Measurements from ENCODE around the gene KCNAB1.

Gene KCNAB1

DNA sequence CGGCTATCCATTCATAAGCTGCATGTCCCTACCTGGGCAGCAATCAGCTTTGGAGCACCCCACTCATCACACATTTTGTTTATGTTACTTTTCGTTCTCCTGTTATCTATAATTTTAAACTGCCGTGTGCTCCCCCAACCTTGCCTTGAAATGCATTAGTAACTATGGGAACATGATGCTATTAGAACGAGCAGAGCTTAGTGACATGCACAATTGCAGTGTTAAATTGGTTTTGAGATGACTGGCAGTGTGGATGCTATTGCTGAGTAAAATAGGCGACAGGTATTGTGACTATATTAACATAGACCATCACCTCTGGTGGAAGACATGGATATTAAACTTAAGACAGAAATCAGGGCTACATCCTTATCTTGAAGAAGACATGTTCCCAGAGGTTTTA lies 191.6 kb downstream of the KCNAB1 start:
- DNase-seq (ENCODE audit: low read depth, low spot score): no peak

DNA sequence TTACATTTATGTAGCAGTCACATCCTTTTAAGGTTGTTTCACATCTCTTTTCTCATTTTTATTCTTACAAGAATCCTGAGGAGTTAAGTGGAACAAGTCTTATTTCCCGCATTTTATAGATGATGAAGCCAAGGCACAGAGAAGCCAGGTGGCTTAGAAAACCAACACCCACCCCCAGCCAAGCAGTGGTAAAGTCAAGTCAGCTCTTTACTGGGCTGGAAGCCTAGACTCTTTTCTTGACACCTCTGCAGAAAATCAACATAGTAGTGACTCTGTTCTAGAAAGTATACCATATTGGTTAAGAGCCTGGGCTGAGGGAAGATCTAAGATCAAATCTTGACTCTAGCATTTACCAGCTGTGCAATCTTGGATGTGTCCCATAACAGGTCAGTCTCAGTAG lies 195.7 kb downstream of the KCNAB1 start:
- no peak for DNase-seq (ENCODE audit: low read depth, low spot score)

DNA sequence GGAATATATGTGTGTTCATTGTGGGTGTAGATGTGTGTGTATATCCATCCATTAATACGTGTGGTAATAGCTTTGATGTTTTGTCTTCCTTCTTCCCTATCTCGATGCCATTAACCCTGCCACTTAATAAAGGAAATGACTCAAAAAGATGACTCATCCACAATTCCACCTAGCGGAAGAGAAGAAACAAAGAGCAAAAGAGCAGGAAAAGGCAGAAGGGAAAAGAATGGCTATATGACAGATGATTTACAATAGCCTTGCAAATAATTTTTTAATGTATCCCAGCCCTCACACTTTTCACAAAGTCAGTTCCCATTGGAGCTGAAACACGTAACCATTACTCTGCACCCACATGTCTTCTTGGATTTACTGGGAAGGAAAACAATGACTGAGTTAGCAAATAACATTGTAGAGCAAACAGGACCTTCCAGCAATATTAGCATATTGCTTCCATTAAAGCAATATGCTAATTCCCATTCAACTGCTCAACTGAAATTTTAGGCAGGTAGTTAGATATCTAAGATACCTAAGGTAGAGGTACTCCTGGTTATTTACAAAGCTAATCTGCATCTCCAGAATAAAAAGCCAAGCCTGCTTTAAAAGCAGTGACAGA lies 197.2 kb downstream of the KCNAB1 start:
- DNase-seq (ENCODE audit: low read depth, low spot score): no peak

DNA sequence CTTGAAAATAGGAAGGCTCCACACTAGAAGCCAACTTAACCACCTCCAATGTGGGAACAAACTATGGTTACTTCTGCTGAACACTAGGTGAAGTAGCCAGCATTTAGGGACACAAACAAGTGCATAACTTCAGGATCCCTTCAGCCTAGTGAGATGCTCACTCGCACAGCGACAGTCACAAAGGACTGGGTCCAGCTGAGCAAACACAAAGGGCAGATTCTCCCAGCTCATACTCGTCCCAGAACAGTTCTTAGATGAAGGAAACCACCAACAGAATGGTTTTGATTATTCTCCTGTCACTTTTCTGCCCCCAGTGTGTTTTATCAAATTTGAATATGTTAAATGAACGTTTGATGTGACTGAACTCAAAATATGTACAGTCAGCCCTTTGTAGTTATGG lies 201.6 kb downstream of the KCNAB1 start:
- no peak for DNase-seq (ENCODE audit: low read depth, low spot score)

DNA sequence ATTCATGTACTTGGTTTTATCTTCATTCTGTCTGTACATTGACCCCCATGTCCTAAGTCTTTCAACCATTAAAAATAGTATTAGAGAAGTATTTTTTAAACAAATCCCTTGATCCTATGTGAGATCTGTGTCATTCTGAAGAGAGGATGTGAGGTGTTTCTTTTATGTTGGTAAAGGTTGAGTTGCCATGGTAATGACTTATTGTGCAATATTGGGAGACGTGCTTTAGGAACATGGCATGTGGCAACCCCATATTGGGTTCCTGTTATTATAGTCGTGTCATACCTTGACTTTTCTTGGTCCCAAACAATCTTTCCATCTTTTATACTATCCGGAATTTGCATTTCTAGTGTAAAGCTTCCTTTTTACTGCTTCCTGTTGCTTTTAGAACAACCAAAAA lies 203.1 kb downstream of the KCNAB1 start:
- DNase-seq (ENCODE audit: low read depth, low spot score): no peak

DNA sequence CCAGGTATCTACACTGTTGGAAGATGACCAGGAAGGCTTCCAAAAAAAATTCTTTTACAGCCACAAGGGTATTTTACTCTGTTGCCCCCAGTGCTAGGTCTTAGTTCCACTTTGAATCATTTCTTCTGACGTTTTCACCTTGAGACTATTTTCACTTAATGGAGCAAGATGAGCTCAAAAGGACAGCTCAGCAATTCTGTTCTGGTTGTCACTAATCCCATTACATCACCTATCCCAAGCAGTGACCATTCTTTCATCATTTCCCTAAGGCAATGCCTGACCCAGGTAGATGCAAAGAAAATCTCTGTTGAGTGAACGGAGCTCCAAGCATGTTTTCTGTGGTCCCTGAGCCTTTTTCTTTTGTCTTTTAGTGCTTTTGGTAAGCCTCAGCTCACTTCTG lies 210.0 kb downstream of the KCNAB1 start:
- DNase-seq (ENCODE audit: low read depth, low spot score): no peak

DNA sequence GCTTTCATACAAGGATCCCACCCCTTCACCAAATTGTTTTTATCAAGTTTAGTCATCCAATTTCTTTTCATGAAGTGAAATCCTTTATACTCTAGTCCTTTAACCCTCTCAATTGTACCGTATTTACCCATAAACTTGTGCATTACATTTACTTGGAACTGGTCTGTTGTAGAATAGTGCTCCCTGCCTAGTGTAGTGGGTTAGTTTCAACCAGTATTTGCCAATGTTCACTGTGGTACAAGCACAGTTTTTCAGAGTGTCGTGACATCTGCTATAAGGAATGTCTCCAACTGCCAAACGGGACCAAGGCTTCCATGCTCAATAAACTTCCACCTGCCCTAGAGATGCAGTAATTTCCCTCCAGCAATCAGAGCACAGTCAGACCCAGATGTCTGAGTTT lies 211.9 kb downstream of the KCNAB1 start:
- no peak for DNase-seq (ENCODE audit: low read depth, low spot score)

DNA sequence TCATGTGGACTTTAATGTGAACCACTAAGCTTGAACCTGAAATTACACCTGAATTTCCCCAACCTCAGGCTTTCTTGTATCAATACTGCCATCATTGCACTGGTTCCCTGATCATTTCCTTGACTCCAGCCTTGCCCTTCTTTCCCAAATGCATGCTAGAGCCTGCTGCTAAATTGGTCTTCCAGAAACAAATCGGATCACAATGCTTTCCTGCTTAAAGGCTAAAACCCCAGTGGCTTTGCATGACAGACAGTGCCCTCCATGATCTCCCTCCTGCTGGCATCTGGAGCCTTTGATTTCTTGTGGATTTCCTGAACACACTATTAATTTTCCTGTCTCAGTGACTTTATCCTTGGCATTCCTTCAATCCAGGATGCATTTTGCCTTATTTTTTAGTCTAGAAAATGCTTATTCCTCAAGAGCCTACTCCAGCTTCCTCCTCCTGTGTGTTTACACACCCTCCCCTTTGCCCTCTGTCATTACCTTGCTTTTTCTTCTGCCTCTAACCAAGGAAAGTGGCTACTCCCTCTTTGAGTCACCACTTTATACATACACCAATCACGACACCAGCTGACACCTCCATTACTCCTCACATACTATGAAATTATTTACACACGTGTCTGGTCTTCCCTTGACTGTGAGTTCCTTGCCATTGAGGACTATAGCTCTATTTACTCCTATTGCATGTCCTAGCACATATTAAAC lies 214.6 kb downstream of the KCNAB1 start:
- DNase-seq (ENCODE audit: low read depth, low spot score): no peak

- no peak for DNase-seq (ENCODE audit: low read depth, low spot score)
Measured at GRCh38 chr3:156339491-156339890, 219.1 kb downstream of the KCNAB1 start.

- no peak for DNase-seq (ENCODE audit: low read depth, low spot score)
Measured at GRCh38 chr3:156341332-156341731, 221.0 kb downstream of the KCNAB1 start.

DNA sequence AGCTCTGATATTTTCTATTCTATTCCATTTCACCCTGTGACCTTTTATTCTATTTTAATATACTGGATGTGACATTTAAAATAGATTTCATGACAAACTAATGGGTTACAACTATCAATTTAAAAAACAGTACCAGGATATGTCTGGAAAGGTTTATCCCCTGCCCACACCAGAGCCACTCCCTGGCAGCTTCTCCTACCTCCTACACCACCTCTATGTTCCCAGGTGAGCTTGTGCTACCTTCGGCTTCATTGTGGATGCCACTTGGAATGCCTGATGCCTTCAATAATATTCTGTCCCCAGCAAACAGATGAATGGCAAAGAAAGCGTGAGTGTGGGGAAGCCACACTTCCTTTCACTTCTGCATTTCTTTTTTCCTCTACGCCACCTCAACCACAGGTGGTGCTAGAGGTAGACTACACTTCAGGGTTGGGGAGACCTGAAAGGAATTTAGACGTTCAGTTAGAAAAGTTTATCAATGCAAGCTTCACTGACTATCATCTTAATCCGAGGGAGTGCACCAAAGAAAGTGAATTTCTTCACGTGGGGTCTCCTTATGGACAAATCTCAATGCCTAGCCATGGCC lies 221.5 kb downstream of the KCNAB1 start:
- no peak for DNase-seq (ENCODE audit: low read depth, low spot score)

GRCh38 chr3:156344215-156344614 lies 223.8 kb downstream of the KCNAB1 start:
- no peak for DNase-seq (ENCODE audit: low read depth, low spot score)

DNA sequence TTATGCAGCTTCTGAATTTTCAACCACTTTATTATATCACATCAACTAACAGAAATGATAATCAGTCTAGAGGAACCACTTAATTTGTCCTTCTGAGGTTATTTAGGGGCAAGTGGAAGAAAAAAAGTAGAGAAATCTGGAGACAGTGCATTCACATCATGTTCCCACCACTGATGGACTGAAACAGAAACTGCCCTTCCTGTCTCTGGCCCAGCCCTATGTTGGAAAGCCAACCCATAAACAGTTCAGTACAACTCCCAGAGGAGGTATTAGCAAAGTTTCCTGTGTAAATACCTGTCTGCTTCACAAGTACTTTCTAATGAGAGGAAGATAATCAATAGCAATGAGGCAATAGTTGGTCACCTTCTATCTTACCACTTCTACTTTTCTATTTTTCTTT lies 228.7 kb downstream of the KCNAB1 start:
- no peak for DNase-seq (ENCODE audit: low read depth, low spot score)

DNA sequence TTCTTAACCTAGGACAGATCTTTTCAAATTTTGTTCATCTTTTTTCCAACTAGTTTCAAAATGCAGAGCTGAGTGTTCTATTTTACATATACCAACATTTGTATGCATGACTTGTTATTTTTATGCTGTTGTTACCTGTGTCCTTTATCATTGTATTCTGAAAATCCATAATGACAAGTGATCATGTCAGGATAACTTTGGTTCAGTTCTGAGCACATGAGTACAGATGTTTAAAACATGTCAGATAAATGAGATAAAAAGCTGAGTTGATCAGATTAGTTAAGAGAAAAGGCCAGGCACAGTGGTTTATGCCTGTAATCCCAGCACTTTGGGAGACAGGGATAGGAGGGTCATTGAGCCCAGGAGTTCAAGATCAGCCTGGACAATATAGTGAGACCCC lies 229.6 kb downstream of the KCNAB1 start:
- DNase-seq (ENCODE audit: low read depth, low spot score): no peak

DNA sequence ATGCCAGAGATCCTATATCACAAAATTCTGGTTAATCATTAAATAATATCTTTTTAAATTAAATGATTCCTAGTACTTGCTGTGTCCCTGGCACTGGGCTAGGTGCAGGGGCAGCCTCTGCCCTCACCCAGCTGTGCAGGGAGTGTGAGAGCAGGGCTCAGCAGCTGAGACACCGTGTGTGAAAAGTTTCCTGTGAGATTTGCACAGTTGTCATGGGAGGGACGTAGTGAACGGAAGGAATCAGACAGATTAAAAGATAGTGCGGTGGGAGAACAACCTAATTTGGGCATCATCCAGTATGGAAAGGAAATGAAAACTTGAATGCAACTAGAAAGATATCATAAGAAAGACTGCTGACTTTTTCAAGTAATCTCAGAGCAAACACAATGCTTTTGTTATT lies 230.4 kb downstream of the KCNAB1 start:
- no peak for DNase-seq (ENCODE audit: low read depth, low spot score)

GRCh38 chr3:156351783-156352182 lies 231.4 kb downstream of the KCNAB1 start:
- no peak for DNase-seq (ENCODE audit: low read depth, low spot score)

- DNase-seq (ENCODE audit: low read depth, low spot score): no peak
Measured at GRCh38 chr3:156352728-156353127, 232.3 kb downstream of the KCNAB1 start.

DNA sequence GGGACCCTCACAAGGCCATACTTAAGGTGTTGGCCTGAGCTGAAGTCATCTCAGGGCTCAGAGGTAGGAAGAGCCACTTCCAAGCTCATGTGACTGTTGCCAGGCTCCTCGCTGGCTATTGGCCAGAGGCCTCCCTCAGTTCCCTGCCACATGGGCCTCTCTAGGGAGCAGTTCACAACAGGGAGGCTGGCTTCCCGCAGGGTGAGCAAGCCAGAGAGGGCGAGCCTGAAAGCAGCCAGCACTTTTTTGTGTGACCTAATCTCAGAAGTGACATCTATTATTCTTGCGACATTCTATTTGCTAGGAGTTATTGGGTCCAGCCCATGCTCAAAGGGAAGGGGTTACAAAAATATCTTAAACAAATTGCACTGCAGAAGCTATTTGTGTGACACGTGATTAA lies 233.2 kb downstream of the KCNAB1 start:
- no peak for DNase-seq (ENCODE audit: low read depth, low spot score)

GRCh38 chr3:156356537-156357363 lies 236.4 kb downstream of the KCNAB1 start:
- no peak for DNase-seq (ENCODE audit: low read depth, low spot score)

DNA sequence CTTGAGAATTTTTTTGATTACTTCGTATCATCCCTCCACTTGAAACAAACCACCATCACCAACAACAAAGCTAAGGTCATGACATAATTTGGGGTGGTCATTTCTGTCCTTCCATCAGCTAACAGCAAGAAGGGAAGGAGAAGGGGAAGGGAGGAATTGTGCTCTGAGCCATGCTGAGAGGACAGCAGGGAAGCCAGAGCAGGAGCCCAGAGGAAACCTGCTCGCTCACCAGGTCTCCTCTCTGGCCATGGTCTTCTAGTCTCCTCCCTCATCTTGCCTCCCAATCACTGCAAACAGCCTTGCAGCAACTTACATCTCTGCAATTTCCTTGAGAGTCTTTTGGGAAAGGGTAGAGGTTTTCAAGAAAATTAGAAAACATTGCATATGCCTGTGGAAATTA lies 237.9 kb downstream of the KCNAB1 start:
- no peak for DNase-seq (ENCODE audit: low read depth, low spot score)

DNA sequence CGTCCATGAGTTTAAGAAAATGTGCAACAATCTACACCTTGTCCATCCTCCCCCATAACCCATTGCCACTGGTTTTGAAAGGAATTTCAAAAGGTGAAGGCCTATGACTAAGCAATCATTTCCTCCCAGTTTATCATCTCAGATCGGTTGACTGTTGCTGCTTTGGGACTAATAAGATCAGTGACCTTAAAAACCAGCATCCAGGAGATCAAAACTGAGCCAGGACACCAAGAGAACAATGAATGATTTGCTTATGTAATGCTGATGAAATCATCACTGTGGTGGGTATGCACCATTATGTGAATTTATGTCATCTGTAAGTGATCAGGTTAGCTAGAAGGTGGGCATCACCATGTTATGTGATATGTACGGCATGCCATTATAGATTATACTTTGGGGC lies 239.0 kb downstream of the KCNAB1 start:
- DNase-seq (ENCODE audit: low read depth, low spot score): no peak

- DNase-seq (ENCODE audit: low read depth, low spot score): no peak
Measured at GRCh38 chr3:156360083-156360482, 239.7 kb downstream of the KCNAB1 start.

Data from ELF-1 (cell line).